ENCODE measurements around the gene GRIA1.

DNA sequence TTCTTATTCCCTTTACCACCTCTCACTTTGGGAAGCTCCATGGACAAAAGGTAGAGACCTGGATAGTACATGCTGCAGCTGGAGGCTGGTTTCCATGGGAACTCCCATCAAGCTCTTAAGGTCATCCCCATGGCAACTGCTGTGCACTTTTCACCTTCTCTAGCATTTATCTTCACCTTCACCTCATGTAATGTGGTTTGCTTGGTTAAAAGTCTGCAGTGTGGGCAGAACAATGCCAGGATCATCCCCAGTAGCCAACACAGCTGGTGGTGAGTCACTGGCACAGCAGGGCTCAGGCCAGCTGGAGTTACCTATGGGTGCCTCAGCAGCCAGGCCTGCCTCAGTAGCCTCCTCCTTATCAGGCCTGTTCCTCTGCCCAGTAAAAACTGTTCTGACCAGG lies 210.5 kb downstream of the GRIA1 start:
- TF ChIP-seq POLR2A (IDR thresholded peaks at IDR 0.05; ENCODE audit: low read length): no peak
- TF ChIP-seq GATA1 (IDR thresholded peaks at IDR 0.05; ENCODE audit: low read depth, low read length): no peak

Data from erythroblast (primary cell).